GM23338 (cell line): ENCODE measurements around the gene DHX34.

Experiments used
- CREB1 ChIP-seq: fragments of 250-450 bp; sonication (Bioruptor Pico); IDR thresholded peaks from 2 replicates; pipeline ENCODE4 v1.5.0; 2020; ENCODE audit warnings: low read depth, mild to moderate bottlenecking, moderate library complexity
- EZH2 ChIP-seq: fragments of 200-600 bp; sonication (generic); IDR thresholded peaks from one replicate; pipeline ENCODE4 v1.8.0; 2017; ENCODE audit warnings: antibody characterized with exemption, mild to moderate bottlenecking, low read depth; ENCODE audit not compliant: unreplicated experiment
- EZH2phosphoT487 ChIP-seq: fragments of 200-600 bp; sonication (generic); IDR thresholded peaks from one replicate; pipeline ENCODE4 v1.8.1; 2018; ENCODE audit warnings: antibody characterized with exemption; ENCODE audit not compliant: unreplicated experiment
- JUNB ChIP-seq: IDR thresholded peaks from one replicate; pipeline ENCODE4 v1.6.1; 2016; ENCODE audit warnings: antibody characterized with exemption; ENCODE audit not compliant: unreplicated experiment
- POLR2AphosphoS5 ChIP-seq: IDR thresholded peaks from 2 replicates; pipeline ENCODE4 v1.6.1; 2016; ENCODE audit warnings: antibody characterized with exemption, low read depth
- STAT1 ChIP-seq: IDR thresholded peaks from one replicate; pipeline ENCODE4 v1.6.1; 2016; ENCODE audit warnings: antibody characterized with exemption; ENCODE audit not compliant: unreplicated experiment
- ZNF114 ChIP-seq: fragments of 250-450 bp; sonication (Bioruptor Pico); IDR thresholded peaks from 2 replicates; pipeline ENCODE4 v1.5.0; 2020; ENCODE audit warnings: mild to moderate bottlenecking, moderate library complexity
- ZNF331 ChIP-seq: fragments of 250-450 bp; sonication (Bioruptor Pico); IDR thresholded peaks from 2 replicates; pipeline ENCODE4 v1.5.0; 2020; ENCODE audit warnings: low read depth, mild to moderate bottlenecking, moderate library complexity
- TF ChIP-seq, protein P1 (sequence below), 2 experiments: fragments of 200-600 bp in 1 of 2; sonication (generic) in 1 of 2; conservative IDR thresholded peaks; 2 replicates each; pipeline versions ENCODE4 v1.5.1 to v1.6.1; 2016 to 2017; ENCODE audit warnings: antibody characterized with exemption in 2 of 2, low read depth in 2 of 2, mild to moderate bottlenecking in 2 of 2, moderate library complexity in 1 of 2
- TF ChIP-seq, protein P2 (sequence below): IDR thresholded peaks from one replicate; pipeline ENCODE4 v1.6.1; 2018; ENCODE audit warnings: antibody characterized with exemption; ENCODE audit not compliant: unreplicated experiment
- TF ChIP-seq, protein P3 (sequence below): fragments of 250-450 bp; sonication (Bioruptor Pico); IDR thresholded peaks from 2 replicates; pipeline ENCODE4 v1.5.0; 2020; ENCODE audit warnings: mild to moderate bottlenecking, moderate library complexity
- TF ChIP-seq, protein P4 (sequence below): IDR thresholded peaks from 2 replicates; pipeline ENCODE4 v1.6.1; 2016; ENCODE audit warnings: antibody characterized with exemption

DNA sequence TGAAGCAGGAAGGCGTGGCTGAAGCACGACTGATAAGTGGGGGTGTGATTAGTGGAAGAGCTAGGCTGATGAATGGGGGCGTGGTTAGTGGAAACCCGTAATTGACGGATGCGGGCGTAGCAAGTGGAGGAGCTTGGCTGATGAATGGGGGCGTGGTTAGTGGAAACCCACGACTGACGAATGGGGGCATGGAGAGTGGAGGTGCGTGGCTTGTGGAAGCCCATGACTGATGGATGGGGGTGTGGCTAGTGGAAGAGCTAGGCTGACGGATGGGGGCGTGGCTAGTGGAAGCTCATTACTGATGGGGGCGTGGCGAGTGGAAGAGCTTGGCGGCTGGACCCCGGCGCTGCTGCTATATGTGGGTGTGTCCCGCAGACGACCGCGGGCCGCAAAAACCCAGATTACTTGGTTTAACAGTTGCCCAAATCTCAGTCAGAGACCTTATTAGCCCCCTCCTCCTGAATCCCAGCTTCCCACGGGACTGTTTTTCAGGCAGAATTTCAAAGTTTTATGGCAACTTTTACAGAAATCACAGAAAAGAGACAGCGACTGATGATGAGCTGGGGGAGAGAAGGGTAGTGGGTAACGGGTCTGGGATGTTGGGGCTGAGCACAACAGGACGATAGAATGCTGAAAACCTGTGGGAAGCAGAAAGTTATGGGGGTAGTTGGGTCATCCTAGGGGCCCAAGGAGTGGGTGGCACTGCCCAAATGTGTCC lies 79.2 kb downstream of the DHX34 start:
- no peak; the same call in 1 of the 2 replicates for TF ChIP-seq POLR2AphosphoS5
- TF ChIP-seq, protein P1, sequence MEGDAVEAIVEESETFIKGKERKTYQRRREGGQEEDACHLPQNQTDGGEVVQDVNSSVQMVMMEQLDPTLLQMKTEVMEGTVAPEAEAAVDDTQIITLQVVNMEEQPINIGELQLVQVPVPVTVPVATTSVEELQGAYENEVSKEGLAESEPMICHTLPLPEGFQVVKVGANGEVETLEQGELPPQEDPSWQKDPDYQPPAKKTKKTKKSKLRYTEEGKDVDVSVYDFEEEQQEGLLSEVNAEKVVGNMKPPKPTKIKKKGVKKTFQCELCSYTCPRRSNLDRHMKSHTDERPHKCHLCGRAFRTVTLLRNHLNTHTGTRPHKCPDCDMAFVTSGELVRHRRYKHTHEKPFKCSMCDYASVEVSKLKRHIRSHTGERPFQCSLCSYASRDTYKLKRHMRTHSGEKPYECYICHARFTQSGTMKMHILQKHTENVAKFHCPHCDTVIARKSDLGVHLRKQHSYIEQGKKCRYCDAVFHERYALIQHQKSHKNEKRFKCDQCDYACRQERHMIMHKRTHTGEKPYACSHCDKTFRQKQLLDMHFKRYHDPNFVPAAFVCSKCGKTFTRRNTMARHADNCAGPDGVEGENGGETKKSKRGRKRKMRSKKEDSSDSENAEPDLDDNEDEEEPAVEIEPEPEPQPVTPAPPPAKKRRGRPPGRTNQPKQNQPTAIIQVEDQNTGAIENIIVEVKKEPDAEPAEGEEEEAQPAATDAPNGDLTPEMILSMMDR (conservative IDR thresholded peaks at IDR 0.05; ENCODE audit: low read depth in 2 of 2), result no peak
- no peak for TF ChIP-seq EZH2
- TF ChIP-seq EZH2phosphoT487, result no peak
- TF ChIP-seq CREB1 (CRISPR knock-in tag), result peak; percentile 33; the same call in 1 of the 2 replicates
- TF ChIP-seq STAT1, result no peak
- no peak for TF ChIP-seq ZNF331
- TF ChIP-seq, protein P2, sequence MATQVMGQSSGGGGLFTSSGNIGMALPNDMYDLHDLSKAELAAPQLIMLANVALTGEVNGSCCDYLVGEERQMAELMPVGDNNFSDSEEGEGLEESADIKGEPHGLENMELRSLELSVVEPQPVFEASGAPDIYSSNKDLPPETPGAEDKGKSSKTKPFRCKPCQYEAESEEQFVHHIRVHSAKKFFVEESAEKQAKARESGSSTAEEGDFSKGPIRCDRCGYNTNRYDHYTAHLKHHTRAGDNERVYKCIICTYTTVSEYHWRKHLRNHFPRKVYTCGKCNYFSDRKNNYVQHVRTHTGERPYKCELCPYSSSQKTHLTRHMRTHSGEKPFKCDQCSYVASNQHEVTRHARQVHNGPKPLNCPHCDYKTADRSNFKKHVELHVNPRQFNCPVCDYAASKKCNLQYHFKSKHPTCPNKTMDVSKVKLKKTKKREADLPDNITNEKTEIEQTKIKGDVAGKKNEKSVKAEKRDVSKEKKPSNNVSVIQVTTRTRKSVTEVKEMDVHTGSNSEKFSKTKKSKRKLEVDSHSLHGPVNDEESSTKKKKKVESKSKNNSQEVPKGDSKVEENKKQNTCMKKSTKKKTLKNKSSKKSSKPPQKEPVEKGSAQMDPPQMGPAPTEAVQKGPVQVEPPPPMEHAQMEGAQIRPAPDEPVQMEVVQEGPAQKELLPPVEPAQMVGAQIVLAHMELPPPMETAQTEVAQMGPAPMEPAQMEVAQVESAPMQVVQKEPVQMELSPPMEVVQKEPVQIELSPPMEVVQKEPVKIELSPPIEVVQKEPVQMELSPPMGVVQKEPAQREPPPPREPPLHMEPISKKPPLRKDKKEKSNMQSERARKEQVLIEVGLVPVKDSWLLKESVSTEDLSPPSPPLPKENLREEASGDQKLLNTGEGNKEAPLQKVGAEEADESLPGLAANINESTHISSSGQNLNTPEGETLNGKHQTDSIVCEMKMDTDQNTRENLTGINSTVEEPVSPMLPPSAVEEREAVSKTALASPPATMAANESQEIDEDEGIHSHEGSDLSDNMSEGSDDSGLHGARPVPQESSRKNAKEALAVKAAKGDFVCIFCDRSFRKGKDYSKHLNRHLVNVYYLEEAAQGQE, result no peak
- no peak for TF ChIP-seq ZNF114
- no peak for TF ChIP-seq JUNB
- TF ChIP-seq, protein P3, sequence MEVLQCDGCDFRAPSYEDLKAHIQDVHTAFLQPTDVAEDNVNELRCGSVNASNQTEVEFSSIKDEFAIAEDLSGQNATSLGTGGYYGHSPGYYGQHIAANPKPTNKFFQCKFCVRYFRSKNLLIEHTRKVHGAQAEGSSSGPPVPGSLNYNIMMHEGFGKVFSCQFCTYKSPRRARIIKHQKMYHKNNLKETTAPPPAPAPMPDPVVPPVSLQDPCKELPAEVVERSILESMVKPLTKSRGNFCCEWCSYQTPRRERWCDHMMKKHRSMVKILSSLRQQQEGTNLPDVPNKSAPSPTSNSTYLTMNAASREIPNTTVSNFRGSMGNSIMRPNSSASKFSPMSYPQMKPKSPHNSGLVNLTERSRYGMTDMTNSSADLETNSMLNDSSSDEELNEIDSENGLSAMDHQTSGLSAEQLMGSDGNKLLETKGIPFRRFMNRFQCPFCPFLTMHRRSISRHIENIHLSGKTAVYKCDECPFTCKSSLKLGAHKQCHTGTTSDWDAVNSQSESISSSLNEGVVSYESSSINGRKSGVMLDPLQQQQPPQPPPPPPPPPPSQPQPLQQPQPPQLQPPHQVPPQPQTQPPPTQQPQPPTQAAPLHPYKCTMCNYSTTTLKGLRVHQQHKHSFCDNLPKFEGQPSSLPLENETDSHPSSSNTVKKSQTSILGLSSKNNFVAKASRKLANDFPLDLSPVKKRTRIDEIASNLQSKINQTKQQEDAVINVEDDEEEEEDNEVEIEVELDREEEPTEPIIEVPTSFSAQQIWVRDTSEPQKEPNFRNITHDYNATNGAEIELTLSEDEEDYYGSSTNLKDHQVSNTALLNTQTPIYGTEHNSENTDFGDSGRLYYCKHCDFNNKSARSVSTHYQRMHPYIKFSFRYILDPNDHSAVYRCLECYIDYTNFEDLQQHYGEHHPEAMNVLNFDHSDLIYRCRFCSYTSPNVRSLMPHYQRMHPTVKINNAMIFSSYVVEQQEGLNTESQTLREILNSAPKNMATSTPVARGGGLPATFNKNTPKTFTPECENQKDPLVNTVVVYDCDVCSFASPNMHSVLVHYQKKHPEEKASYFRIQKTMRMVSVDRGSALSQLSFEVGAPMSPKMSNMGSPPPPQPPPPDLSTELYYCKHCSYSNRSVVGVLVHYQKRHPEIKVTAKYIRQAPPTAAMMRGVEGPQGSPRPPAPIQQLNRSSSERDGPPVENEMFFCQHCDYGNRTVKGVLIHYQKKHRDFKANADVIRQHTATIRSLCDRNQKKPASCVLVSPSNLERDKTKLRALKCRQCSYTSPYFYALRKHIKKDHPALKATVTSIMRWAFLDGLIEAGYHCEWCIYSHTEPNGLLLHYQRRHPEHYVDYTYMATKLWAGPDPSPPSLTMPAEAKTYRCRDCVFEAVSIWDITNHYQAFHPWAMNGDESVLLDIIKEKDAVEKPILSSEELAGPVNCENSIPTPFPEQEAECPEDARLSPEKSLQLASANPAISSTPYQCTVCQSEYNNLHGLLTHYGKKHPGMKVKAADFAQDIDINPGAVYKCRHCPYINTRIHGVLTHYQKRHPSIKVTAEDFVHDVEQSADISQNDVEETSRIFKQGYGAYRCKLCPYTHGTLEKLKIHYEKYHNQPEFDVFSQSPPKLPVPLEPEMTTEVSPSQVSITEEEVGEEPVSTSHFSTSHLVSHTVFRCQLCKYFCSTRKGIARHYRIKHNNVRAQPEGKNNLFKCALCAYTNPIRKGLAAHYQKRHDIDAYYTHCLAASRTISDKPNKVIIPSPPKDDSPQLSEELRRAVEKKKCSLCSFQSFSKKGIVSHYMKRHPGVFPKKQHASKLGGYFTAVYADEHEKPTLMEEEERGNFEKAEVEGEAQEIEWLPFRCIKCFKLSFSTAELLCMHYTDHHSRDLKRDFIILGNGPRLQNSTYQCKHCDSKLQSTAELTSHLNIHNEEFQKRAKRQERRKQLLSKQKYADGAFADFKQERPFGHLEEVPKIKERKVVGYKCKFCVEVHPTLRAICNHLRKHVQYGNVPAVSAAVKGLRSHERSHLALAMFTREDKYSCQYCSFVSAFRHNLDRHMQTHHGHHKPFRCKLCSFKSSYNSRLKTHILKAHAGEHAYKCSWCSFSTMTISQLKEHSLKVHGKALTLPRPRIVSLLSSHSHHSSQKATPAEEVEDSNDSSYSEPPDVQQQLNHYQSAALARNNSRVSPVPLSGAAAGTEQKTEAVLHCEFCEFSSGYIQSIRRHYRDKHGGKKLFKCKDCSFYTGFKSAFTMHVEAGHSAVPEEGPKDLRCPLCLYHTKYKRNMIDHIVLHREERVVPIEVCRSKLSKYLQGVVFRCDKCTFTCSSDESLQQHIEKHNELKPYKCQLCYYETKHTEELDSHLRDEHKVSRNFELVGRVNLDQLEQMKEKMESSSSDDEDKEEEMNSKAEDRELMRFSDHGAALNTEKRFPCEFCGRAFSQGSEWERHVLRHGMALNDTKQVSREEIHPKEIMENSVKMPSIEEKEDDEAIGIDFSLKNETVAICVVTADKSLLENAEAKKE, result no peak
- TF ChIP-seq, protein P4, sequence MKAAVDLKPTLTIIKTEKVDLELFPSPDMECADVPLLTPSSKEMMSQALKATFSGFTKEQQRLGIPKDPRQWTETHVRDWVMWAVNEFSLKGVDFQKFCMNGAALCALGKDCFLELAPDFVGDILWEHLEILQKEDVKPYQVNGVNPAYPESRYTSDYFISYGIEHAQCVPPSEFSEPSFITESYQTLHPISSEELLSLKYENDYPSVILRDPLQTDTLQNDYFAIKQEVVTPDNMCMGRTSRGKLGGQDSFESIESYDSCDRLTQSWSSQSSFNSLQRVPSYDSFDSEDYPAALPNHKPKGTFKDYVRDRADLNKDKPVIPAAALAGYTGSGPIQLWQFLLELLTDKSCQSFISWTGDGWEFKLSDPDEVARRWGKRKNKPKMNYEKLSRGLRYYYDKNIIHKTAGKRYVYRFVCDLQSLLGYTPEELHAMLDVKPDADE, result no peak
